HG03378 (cell line): ENCODE measurements around the gene CPXM1.
"Not testable (repeated sequence)": the region's sequence is repeated elsewhere in the genome, so short reads cannot be mapped to it uniquely, and the experiment has no call there.

ENCODE experiments used
- ATAC-seq: cut with Tn5 transposase; IDR thresholded peaks from one replicate; pipeline ENCODE4 v1.9.1; 2021; ENCODE audit warnings: mild to moderate bottlenecking, moderate library complexity; ENCODE audit not compliant: unreplicated experiment

Gene CPXM1

GRCh38 chr20:2800521-2801285, at the start of gene CPXM1:
Gene CPXM1, minus strand, starts transcription at chr20:2800627. Its CDS starts 55 bp downstream, at chr20:2800572.
- peak; percentile 58 for ATAC-seq

- ATAC-seq: no peak
Measured at GRCh38 chr20:2849529-2849928, 49.1 kb upstream of the CPXM1 start.

GRCh38 chr20:2847802-2848201, 47.4 kb upstream of the CPXM1 start:
- no peak for ATAC-seq

- no peak for ATAC-seq
Measured at GRCh38 chr20:2846698-2847097, 46.3 kb upstream of the CPXM1 start.

- no peak for ATAC-seq
Measured at GRCh38 chr20:2845607-2846006, 45.2 kb upstream of the CPXM1 start.

- ATAC-seq: peak; percentile 28
Measured at GRCh38 chr20:2840967-2841531, 40.6 kb upstream of the CPXM1 start.

- ATAC-seq: peak; percentile 69
Measured at GRCh38 chr20:2840138-2840966, 39.9 kb upstream of the CPXM1 start, which contains the start of the genes PCED1A and VPS16. Gene PCED1A, minus strand, starts transcription at chr20:2840655. Its CDS starts 743 bp downstream, at chr20:2839912. Gene VPS16, plus strand, starts transcription at chr20:2840745. Its CDS starts 30 bp downstream, at chr20:2840775.

GRCh38 chr20:2839732-2840137, 39.3 kb upstream of the CPXM1 start:
- no peak for ATAC-seq

GRCh38 chr20:2838847-2839671, 38.6 kb upstream of the CPXM1 start:
- ATAC-seq: no peak

GRCh38 chr20:2838170-2838797, 37.9 kb upstream of the CPXM1 start:
- no peak for ATAC-seq

GRCh38 chr20:2837221-2837960, 37.0 kb upstream of the CPXM1 start:
- no peak for ATAC-seq

GRCh38 chr20:2836035-2836434, 35.6 kb upstream of the CPXM1 start:
- no peak for ATAC-seq

- no peak for ATAC-seq
Measured at GRCh38 chr20:2835331-2835796, 34.9 kb upstream of the CPXM1 start.

GRCh38 chr20:2834401-2835110, 34.1 kb upstream of the CPXM1 start:
- ATAC-seq: no peak

GRCh38 chr20:2833761-2834160, 33.3 kb upstream of the CPXM1 start:
- ATAC-seq: no peak

- ATAC-seq: not testable (repeated sequence)
Measured at GRCh38 chr20:2831206-2831605, 30.8 kb upstream of the CPXM1 start.

GRCh38 chr20:2829376-2829775, 28.9 kb upstream of the CPXM1 start:
- ATAC-seq: no peak

GRCh38 chr20:2826655-2827054, 26.2 kb upstream of the CPXM1 start:
- no peak for ATAC-seq

- ATAC-seq: no peak
Measured at GRCh38 chr20:2825761-2826160, 25.3 kb upstream of the CPXM1 start.
